ENCODE results near the gene USP28.
"Not testable (repeated sequence)": the region's sequence is repeated elsewhere in the genome, so short reads cannot be mapped to it uniquely, and the experiment has no call there.

The USP28 gene

DNA sequence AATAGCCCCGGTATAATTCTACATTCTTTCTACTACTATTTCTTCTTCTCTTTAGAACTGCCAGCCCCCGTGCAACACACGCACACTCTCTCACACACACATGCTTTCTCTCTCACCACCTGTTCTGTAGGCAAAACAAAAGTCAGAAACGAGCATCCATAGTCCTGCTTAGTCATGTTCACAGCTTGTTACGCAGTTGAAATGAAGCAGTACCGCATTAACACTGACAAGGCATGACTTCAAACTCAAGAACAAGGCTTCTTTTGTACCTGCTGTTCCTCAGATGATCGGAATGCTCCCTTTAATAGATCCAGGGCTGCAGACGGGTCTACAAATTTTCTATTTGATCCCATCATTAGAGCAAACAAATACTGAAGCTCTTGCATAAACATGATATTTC, 42.2 kb downstream of the USP28 start:
- no peak for DNase-seq

DNA sequence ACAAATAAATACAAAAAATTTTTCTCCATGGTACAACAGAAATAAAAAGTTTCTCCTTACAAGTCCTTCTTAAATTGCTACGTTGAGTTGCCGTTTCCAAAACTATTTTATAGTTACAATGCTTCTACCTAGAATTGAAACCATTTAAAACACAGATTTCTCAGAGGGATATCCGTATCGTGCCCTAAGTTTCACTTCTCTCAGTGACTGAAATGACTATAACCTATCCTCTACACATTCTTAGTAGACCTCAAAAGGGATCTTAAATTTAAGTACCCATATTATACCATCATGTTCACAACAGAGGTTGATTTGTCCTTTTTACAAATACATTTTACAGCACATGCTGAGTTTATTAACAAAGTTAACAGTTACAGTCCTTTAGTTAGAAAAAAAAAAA, 44.1 kb downstream of the USP28 start:
- no peak for DNase-seq

DNA sequence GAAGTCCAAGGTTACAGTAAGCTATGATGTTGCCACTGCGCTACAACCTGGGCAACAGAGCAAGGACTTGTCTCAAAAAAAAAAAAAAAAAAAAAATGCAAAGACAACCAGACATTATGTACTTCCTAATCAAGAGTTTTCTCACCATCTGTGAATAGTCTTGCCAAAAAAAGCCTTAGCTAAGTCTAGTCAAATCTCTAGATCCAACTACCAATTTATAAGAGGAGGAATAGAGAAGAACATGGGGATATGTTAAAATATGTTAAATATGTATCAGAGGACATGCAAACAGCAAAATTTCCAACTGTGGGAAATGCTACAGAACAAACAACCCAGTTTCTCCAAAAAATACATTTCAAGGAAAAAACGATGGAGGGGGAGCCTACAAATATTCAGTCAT, 45.6 kb downstream of the USP28 start:
- no peak for DNase-seq

- DNase-seq: no peak
Measured at GRCh38 chr11:113828191-113828590, 47.2 kb downstream of the USP28 start.

DNA sequence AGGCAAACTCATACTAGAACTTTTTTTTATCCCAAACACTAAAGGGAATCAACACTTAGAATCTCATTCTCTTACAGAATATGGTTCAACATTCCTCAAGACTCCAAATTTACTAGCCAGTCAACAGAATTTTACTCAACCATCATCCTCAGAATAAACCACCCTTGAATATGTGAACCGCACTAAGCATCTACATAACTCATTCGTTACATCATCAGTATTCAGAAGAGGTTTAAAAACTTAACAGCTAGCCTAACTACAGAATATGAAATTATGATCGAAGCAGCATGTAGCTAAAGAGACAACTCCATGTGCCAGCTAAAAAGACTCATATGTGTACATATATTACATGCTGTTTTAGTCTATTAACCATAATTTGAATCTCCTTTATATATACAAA, 47.9 kb downstream of the USP28 start:
- no peak for DNase-seq

- no peak for DNase-seq
Measured at GRCh38 chr11:113818426-113818825, 56.9 kb downstream of the USP28 start.

GRCh38 chr11:113817626-113818025, 57.7 kb downstream of the USP28 start:
- no peak for DNase-seq

GRCh38 chr11:113817162-113817561, 58.2 kb downstream of the USP28 start:
- no peak for DNase-seq

DNA sequence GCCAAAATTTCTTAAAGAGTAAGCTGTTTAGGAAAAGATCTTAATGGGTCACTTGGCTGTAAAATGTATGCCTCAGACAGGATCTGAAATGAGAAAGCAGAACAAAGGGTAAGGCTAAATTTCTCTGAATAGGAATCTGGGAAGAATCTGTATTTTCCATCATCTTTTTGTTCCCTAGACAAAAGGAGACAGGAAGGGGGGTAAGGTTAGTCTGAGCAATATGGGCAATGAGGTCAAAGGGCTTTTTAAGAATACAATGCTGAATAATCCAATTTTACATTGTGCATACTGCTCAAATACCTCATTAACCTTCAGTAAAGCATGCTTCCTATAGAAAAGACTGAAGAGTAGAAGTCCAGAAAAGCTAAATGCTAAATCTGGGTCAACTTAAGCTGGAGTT, 61.2 kb downstream of the USP28 start:
- DNase-seq: no peak

GRCh38 chr11:113808931-113809330, 66.4 kb downstream of the USP28 start:
- DNase-seq: no peak

DNA sequence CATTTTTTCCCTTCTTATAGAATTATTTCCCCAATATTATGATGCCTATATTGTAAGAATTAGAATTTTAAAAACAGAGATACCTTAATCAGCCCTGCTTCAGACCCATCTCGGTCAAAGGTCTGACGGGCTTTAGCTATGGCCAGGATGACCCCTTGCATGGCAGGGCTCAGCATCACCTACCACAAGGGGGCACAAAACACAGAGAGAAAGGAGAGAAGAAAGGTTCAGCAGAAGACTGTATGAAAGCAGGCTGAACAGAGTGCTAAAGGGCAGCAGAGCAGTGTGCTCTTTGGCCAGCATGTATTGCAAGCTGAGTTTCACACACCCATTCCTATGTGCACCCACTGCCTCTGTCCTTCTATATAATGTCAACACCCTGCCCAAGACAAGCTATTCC, 69.0 kb downstream of the USP28 start:
- DNase-seq: no peak

DNA sequence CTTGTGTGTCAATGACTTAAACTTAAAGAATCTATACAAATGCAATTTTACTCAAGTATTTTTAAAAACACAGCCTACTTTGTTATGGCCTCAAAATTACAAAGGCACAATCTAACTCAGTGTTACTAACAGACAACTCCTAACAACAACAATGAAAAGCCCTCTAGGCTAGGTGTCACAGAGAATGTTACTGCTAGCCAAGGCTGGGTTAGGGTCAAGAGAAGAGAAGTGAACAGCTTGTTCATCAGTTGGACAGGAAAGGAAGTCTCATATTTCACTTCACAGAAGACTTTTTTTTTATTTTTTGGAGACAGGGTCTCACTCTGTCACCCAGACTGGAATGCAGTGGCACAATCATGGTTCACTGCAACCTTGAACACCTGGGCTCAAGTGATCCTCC, 69.7 kb downstream of the USP28 start:
- no peak for DNase-seq

- DNase-seq: no peak
Measured at GRCh38 chr11:113802621-113803020, 72.8 kb downstream of the USP28 start.

DNA sequence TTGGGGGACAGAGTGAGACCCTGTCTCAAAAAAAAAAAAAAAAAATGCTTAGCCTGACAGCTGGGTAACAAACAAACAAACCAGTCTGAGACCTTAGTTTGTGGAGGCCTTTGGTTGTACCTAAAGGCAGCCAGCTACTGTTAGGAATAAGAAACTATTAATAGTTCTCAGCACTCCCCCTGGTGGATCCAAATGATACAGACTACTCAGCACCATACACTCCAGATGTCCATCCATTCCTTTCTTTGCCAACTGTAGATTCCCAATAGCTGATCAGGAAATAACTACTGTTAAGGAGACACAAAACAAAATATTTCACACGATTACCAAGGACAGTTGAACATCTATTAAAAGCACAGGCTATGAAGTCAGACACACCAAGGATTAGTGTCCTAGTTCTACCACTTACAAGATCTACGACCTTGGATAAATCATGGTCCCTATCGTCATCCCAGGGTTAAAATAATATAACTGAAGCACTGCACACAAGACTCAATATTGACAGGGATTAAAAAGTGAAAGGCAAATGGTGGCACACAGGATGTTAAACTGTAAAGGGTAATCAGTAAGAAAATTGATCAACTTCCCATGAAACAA, 78.6 kb downstream of the USP28 start:
- DNase-seq: peak; percentile 13

DNA sequence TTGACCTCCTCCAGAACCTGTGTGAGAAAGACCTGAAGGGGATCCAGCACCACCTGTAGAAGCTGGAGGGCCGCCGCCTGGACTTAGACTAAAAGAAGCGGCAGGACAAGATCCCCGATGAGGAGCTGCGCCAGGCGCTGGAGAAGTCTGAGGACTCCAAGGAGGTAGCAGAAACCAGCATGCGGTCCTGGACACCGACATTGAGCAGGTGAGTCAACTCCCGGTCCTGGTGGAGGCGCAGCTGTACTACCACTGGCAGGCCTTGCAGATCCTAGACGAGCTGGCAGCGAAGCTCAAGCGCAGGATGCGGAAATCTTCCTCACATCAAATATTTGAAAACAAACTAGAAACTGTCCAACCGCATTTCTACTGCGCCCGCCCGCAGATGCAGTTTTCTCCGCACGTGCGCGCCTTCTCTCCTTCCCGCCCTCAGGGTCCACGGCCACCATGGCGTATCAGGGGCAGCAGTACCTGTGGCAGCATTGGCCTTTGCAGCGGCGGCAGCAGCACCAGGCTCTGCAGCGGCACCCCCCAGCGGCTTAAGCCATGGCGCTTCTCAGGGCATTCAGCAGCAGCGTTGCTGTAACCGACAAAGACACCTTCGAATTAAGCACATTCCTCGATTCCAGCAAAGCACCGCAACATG, 85.6 kb downstream of the USP28 start:
- no peak for DNase-seq

DNA sequence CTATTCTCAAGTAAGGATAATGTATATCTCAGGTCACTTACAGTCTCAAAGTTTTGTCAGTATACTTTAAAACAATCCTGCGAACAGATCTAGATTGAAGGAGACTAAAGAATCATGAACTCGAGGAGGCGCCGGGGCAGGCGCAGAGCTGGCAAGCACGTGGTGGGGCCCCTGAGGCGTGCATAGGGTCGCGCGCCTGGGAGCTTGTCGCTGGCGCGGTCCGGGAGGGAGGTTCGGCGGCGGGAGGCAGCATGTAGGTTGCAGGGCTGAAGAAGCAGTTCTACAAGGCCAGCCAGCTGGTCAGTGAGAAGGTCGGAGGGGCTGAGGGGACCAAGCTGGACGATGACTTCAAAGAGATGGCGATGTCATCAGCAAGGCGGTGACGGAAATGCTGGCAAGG, 86.4 kb downstream of the USP28 start:
- DNase-seq: not testable (repeated sequence)

DNA sequence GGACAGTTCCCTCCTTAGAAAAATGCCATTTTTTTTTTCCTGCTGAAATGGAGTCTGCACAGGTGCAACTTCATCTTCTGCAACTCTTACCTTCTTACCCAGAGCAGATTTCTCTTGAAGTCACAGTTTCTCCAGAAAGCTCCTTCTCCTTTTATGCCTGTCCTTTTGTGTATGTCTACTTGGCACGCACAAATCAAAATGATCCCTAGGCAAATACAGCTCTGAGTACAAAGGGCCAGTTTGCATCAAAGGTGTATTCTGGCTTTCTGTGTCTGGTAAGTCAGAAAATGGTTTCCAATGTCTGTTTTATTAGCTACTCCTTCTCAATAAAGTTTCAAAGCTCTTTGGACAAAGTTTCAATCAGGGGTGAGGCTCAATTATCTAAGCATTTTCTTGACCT, 93.2 kb downstream of the USP28 start:
- no peak for DNase-seq

- no peak for DNase-seq
Measured at GRCh38 chr11:113781682-113782081, 93.7 kb downstream of the USP28 start.

GRCh38 chr11:113779496-113779895, 95.9 kb downstream of the USP28 start, which contains the start of gene CLDN25:
Gene CLDN25, plus strand, starts transcription at chr11:113779796. Its CDS starts 0 bp downstream, at chr11:113779796.
- DNase-seq: no peak

- no peak for DNase-seq
Measured at GRCh38 chr11:113778111-113778910, 97.1 kb downstream of the USP28 start.

- DNase-seq: no peak
Measured at GRCh38 chr11:113774174-113774503, 101.2 kb downstream of the USP28 start.

GRCh38 chr11:113773416-113774173, 101.8 kb downstream of the USP28 start, which contains the start of gene ZW10:
Gene ZW10, minus strand, starts transcription at chr11:113773692. Its CDS starts 26 bp downstream, at chr11:113773666.
- DNase-seq: peak; percentile 98

DNA sequence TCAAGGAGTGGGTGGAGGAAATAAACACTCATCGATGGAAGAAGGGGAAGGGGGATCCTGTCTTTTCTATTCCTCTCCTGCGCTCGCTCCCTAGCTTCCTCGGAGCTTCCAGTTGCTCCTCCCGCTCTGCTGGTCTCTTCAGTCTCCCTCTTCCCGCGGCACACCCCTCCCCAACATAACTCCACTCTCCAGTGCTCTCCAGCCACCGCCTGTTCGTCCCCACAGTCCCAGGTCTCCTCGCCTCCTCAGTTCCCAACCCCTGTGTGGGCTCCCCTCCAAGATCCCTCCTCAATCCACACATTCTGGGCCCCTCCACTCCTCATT, 102.3 kb downstream of the USP28 start:
- no peak for DNase-seq

- DNase-seq: no peak
Measured at GRCh38 chr11:113771964-113772363, 103.4 kb downstream of the USP28 start.

Measured in amniotic stem cell (primary cell).